ENCODE results near the gene CUBN. TPM values are rescaled to one million over a fixed set of nuclear protein-coding genes. Genes with fewer than 3 reads are reported as not detected.

Gene CUBN
- total RNA-seq, 1 experiment from 2014 or later = 4.6 TPM

DNA sequence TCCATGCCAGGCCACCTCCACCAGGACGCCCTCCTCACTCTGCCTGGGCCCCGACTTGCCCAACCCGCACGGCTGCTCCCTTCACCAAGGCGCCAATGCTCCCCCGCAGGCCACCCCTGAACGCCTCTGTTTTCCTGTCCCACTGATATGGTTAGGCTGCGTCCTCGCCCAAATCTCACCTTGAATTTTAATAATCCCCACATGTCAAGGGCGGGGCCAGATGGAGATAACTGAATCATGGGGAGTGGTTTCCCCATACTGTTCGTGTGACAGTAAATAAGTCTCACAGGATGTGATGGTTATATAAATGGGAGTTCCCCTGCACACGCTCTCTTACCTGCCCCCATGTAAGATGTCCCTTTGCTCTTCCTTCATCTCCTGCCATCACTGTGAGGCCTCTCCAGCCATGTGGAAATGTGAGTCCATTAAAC, 342.2 kb downstream of the CUBN start:
- POLR2A ChIA-PET = no interaction called here
- CTCF ChIA-PET = no interaction called here
- intact Hi-C loops (cut with micrococcal nuclease; ENCODE audit: unreplicated experiment) = no loop called here
- Histone ChIP-seq H3K4me3 (ENCODE audit: low read depth, low read length) (no peak overlapping the region), H3K9me3 (no peaks in the 10 kb centered on the region), H3K27me3 (replicated peaks; ENCODE audit: control insufficient read depth, insufficient read depth, low read length) (no peaks in the 10 kb centered on the region), H3K36me3 (ENCODE audit: control insufficient read depth, insufficient read depth, low read length) (no peaks in the 10 kb centered on the region), H3K4me1 (no peaks in the 10 kb centered on the region)
- H3K27ac Mint-ChIP-seq (ENCODE audit: unreplicated experiment) = no peak overlapping the region
- no peaks in the 10 kb centered on the region for H3K27me3 Mint-ChIP-seq (ENCODE audit: insufficient read depth, unreplicated experiment)
- H3K36me3 Mint-ChIP-seq (ENCODE audit: insufficient read depth, unreplicated experiment) = peaks cover 4% of the 10 kb centered on the region
- DNase-seq = no peak
- TF ChIP-seq, protein P1, sequence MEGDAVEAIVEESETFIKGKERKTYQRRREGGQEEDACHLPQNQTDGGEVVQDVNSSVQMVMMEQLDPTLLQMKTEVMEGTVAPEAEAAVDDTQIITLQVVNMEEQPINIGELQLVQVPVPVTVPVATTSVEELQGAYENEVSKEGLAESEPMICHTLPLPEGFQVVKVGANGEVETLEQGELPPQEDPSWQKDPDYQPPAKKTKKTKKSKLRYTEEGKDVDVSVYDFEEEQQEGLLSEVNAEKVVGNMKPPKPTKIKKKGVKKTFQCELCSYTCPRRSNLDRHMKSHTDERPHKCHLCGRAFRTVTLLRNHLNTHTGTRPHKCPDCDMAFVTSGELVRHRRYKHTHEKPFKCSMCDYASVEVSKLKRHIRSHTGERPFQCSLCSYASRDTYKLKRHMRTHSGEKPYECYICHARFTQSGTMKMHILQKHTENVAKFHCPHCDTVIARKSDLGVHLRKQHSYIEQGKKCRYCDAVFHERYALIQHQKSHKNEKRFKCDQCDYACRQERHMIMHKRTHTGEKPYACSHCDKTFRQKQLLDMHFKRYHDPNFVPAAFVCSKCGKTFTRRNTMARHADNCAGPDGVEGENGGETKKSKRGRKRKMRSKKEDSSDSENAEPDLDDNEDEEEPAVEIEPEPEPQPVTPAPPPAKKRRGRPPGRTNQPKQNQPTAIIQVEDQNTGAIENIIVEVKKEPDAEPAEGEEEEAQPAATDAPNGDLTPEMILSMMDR (IDR thresholded peaks at IDR 0.05; ENCODE audit: insufficient read depth in 1 of 2, low read depth in 1 of 2, low read length in 1 of 2, severe bottlenecking in 1 of 2, unreplicated experiment in 1 of 2) = no peak
- no TSS peak for BruUV-seq (replicated peaks)
- H3K4me3 Mint-ChIP-seq (ENCODE audit: unreplicated experiment) = no peak overlapping the region
- no peaks in the 10 kb centered on the region for H3K4me1 Mint-ChIP-seq (ENCODE audit: low read depth, unreplicated experiment)
- H3K9me3 Mint-ChIP-seq (ENCODE audit: unreplicated experiment) = no peaks in the 10 kb centered on the region

DNA sequence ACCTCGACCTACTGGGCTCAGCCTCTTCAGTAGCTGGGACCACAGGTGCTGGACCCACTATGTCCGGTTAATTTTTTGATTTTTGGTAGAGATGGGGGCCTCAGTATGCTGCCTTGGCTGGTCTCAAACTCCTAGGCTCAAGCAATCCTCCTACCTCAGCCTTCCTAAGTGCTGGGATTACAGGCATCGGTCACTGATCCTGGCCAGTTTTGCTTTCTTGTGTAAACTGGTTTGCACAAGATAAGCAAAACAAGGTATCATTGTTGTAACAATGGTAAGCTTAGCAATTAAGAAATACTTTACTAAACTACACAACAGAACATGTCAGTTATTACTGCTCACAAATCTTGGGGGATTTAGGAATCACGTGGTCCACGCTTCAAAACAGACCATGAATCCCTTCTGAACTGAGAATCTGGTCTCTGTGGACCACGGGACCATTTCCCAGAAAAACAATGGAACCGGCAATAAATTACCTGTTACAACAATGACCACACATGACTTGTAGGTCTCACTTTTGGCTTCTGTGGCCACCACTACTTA, 349.2 kb downstream of the CUBN start:
- Mint-ChIP-seq H3K4me1 (ENCODE audit: low read depth, unreplicated experiment) (no peaks in the 10 kb centered on the region), H3K4me3 (ENCODE audit: unreplicated experiment) (no peak overlapping the region), H3K9me3 (ENCODE audit: unreplicated experiment) (no peaks in the 10 kb centered on the region), H3K27me3 (ENCODE audit: insufficient read depth, unreplicated experiment) (no peaks in the 10 kb centered on the region), H3K36me3 (ENCODE audit: insufficient read depth, unreplicated experiment) (no peaks in the 10 kb centered on the region), H3K27ac (ENCODE audit: unreplicated experiment) (no peak overlapping the region)
- ChIA-PET CTCF (no interaction called here), POLR2A (no interaction called here)
- H3K9me3 ChIP-seq = no peaks in the 10 kb centered on the region
- H3K36me3 ChIP-seq (ENCODE audit: control insufficient read depth, insufficient read depth, low read length) = no peaks in the 10 kb centered on the region
- no peaks in the 10 kb centered on the region for H3K4me1 ChIP-seq
- intact Hi-C loops (cut with micrococcal nuclease; ENCODE audit: unreplicated experiment) = no loop called here
- H3K27me3 ChIP-seq (replicated peaks; ENCODE audit: control insufficient read depth, insufficient read depth, low read length) = no peaks in the 10 kb centered on the region
- DNase-seq = no peak
- TF ChIP-seq, protein P1 (IDR thresholded peaks at IDR 0.05; ENCODE audit: insufficient read depth in 1 of 2, low read depth in 1 of 2, low read length in 1 of 2, severe bottlenecking in 1 of 2, unreplicated experiment in 1 of 2) = no peak
- no peak overlapping the region for H3K4me3 ChIP-seq (ENCODE audit: low read depth, low read length)
- BruUV-seq (replicated peaks) = no TSS peak

DNA sequence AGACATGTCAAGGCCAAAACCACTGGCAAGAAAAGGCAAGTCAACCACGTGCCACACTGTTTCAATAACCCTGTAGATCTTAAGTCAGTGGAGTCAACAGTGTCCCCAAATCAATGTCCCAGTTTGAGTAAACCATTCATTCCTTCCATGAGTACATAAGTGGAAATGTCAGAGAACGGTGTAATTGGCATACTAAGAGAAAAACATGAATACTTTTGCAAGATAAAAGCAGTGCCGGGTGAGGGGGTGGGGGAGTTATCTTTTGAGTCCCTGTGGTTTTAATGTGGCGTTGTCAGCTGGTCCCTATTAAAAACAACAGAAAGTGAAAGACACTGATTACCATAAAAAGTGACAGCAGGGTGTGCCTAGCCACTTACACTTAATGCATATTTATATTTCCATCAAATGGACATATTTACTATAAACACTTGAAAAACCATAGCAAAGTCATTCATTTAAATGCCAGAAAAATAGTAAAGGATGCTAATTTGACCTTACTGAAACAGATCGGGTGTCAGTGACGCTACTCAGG, 350.2 kb downstream of the CUBN start:
- Histone ChIP-seq H3K9me3 (no peaks in the 10 kb centered on the region), H3K36me3 (ENCODE audit: control insufficient read depth, insufficient read depth, low read length) (no peaks in the 10 kb centered on the region), H3K4me1 (no peaks in the 10 kb centered on the region), H3K27me3 (replicated peaks; ENCODE audit: control insufficient read depth, insufficient read depth, low read length) (no peaks in the 10 kb centered on the region), H3K4me3 (ENCODE audit: low read depth, low read length) (no peak overlapping the region)
- Mint-ChIP-seq H3K4me3 (ENCODE audit: unreplicated experiment) (no peak overlapping the region), H3K36me3 (ENCODE audit: insufficient read depth, unreplicated experiment) (no peaks in the 10 kb centered on the region), H3K4me1 (ENCODE audit: low read depth, unreplicated experiment) (no peaks in the 10 kb centered on the region), H3K27ac (ENCODE audit: unreplicated experiment) (no peak overlapping the region), H3K9me3 (ENCODE audit: unreplicated experiment) (no peaks in the 10 kb centered on the region), H3K27me3 (ENCODE audit: insufficient read depth, unreplicated experiment) (no peaks in the 10 kb centered on the region)
- no peak for DNase-seq
- TF ChIP-seq, protein P1 (IDR thresholded peaks at IDR 0.05; ENCODE audit: insufficient read depth in 1 of 2, low read depth in 1 of 2, low read length in 1 of 2, severe bottlenecking in 1 of 2, unreplicated experiment in 1 of 2) = no peak
- intact Hi-C loops (cut with micrococcal nuclease; ENCODE audit: unreplicated experiment) = loop anchor here (5.0 to 10.0 kb wide), 3 partner anchors 175 to 465 kb away; no protein-coding TSS in a partner anchor
- CTCF ChIA-PET = interaction anchor here (0.6 kb wide), 1 partner anchor 702 kb away, joined by 4 read pairs; no protein-coding TSS in a partner anchor
- POLR2A ChIA-PET = no interaction called here
- BruUV-seq (replicated peaks) = no TSS peak

Data from Caco-2 (cell line).